ENCODE results near the gene ACRV1.
"Not testable (repeated sequence)": the region's sequence is repeated elsewhere in the genome, so short reads cannot be mapped to it uniquely, and the experiment has no call there.

ACRV1 gene, protein sequence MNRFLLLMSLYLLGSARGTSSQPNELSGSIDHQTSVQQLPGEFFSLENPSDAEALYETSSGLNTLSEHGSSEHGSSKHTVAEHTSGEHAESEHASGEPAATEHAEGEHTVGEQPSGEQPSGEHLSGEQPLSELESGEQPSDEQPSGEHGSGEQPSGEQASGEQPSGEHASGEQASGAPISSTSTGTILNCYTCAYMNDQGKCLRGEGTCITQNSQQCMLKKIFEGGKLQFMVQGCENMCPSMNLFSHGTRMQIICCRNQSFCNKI

DNA sequence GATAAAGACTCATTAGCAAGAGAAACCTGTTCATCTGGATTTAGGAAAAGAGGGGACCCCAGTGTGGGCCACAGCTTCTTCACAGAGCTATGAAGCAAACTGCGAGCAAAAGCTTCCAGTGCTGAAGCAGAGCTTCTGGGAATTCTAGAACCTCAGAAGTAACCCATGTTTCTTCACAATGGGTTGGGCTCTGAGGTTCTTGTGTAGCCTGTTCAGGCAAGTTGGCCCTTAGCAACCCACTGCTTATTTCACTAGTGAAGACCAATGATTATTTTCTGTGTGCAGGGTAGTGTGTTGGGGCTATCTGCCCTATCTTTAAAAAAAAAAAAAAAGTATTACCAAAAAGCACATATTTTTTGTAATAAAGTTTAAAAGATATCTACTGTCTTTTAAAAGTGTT lies at the start of gene ACRV1:
ACRV1 (minus strand) TSS at position 101 of the 400 bp plus-strand sequence; CDS start at position 34, 67 bp downstream.
- DNase-seq: no peak

DNA sequence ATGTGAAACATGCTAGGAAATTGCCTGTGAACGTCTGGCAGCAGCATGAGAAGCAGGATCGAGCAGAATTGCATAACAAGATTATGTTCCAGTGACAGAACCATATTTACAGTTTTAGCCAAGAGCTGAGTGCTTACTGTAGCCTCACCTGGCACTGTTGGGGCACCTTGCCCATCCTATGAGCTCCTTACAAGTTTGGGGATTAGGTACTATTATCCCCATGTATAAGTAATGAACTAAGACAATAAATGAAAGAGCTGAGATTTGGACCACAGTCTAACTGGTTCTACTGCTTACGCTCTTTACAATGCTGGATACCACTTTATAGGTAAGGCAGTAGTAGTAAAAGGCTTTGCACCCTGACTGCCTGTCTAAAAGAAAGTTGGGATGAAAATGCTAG lies 48.3 kb upstream of the ACRV1 start:
- no peak for DNase-seq

DNA sequence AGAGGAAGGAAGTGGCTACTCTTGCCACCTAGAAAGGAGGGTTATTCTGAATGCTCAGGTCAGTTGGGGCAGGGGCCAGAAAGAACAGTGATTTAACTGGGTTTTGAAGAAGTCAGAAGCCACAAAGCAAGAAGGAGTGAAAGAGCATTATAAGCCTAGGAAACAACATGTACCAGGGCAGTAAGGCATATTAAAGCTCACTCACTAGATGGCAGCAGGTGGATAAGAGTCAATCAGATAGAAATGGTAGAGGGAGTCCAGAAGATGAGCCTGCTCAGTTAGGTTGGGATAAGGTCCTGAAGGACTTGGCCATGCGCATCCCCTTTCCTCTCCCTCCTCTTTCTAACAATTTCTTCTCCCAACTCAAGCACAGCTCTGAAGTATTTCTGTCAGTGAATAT lies 43.5 kb upstream of the ACRV1 start:
- no peak for DNase-seq

DNA sequence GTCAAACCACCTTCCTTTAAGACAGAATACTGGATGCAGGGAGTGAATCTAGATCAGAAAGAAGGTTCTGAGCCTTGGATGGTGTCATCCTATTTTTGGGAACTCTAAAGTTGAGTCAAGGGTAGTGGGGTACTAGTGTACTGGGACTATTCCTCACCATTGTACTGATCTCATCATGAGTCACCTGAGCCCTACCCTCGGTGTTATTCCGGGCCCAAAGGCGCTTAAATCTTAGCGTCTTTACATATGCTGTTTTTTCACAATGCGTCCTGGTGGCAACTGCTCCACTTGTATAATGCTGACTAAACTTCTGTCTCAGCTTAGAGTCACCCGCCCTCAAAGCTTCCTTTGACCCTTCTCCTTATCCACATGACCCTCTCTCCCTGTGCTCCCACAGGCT lies 40.1 kb upstream of the ACRV1 start:
- no peak for DNase-seq

DNA sequence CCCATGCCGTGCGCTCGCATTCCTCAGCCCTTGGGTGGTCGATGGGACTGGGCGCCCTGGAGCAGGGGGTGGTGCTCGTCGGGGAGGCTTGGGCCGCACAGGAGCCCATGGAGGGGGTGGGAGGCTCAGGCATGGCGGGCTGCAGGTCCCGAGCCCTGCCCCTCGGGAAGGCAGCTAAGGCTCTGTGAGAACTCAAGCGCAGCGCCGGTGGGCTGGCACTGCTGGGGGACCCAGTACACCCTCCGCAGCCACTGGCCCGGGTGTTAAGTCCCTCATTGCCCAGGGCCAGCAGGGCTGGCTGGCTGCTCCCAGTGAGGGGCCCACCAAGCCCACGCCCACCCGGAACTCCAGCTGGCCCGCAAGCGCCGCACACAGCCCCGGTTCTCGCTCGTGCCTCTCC lies 24.0 kb upstream of the ACRV1 start:
- not testable (repeated sequence) for DNase-seq

DNA sequence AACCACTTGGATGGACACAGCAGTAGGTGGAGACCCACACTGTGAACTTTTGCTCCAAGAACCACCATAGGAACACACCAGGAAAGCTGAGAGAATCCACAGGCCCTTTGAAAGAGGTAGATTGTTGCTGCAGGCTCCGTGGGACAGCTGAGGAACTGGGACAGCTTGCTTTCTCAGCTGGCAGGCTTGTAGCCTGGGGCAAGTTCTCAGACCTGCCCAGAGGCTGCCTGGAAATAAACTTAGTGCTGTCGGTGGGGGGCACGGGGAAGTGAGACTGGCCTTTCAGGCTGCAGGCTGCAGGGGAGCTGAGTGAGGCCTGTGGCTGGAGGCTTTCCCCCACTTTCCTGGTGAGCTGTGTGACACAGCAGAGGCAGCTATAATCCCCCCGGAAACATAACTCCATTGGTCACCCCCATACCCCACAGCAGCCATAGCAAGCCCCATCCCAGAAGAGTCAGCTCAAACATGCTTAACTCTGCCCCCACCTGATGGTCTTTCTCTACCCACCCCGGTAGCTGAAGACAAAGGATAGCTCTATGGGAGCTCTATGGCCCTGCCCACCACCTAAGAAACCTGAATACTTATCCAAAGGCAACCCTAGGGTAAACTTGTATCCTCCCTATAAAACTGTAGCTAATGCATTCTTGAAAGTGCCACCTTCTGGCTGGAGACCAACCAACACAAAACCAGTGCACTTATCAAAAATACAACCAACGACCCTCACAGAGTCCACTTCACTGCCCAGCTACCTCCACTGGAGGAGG lies 21.4 kb upstream of the ACRV1 start:
- DNase-seq: peak; percentile 5

DNA sequence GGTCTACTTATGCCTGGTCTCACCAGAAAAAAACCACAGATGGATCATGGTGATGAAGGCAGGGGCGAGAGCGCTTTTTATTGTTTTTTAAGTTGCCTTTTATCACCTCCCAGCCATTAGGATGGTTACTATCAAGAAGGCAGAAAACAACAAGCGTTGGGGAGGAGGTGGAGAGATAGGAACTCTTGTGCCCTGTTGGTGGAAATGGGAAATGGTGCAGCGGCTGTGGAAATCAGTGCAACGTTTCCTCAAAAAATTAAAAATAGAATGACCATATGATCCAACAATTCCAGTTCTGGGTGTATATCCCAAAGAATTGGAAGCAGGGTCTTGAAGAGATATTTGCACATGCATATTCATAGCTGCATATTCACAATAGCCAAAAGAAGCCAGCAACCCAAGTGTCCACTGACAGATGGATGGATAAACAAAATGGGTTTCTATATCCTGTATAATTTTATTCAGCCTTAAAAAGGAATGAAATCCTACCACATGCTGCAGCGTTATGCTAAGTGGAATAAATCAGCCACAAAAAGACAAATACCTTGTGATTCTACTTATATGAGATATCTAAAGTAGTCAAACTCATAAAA lies 20.5 kb upstream of the ACRV1 start:
- no peak for DNase-seq

DNA sequence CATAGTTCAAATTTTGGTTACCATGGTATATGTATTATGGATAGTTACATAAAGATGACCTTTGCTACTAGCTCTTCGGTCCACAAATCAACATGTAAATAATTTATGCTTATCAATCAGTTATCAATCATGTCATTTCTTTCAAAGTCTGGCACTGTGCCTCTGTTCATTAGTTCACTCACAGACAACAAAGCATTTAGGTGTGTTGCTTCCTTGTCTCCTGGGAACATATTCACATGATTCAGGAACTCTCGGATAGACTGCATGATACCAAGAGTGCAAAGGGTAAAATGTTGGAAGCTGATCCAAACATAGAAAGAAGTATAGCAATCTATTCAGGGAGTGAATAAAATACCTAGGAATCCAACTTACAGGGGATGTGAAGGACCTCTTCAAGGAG lies 14.3 kb upstream of the ACRV1 start:
- DNase-seq: no peak

DNA sequence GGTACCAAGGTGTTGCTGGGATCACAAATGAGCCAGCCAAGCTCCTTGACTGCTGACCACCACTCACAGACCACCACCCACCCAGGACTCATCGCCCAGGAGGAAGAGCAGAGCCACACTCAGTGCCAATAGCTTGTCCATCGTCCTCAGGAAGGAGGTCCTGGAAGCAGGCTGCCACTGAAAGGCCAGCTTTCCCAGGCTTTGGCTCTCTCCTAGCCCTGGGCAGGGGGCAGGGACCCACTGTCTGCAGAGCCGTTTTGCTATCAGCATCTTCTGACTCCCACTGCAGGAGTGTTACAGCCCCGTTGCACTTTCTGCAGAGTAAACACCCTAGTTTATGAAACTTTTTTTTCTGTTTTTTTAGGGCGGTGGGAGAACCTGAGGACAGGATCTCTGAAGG lies 12.2 kb upstream of the ACRV1 start:
- DNase-seq: no peak

DNA sequence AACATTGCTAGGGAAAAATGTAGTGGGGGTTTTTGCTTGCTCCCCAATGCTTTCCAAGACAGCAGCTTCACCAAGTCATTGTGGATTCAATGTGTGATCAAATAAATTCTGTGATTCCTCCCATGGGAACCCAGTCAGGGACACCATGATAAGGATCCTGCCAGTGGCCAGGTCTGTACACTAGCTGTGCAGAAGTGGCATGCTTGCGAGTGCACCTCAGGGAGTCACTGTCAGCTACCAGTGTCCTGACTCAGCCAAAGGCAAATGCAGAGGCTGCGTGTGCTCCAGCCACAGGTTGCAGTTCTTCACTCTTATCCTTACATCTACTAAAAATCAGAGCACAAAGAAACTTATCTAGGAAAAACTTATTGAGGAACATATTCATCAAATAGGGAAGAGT lies 9.4 kb upstream of the ACRV1 start:
- no peak for DNase-seq

DNA sequence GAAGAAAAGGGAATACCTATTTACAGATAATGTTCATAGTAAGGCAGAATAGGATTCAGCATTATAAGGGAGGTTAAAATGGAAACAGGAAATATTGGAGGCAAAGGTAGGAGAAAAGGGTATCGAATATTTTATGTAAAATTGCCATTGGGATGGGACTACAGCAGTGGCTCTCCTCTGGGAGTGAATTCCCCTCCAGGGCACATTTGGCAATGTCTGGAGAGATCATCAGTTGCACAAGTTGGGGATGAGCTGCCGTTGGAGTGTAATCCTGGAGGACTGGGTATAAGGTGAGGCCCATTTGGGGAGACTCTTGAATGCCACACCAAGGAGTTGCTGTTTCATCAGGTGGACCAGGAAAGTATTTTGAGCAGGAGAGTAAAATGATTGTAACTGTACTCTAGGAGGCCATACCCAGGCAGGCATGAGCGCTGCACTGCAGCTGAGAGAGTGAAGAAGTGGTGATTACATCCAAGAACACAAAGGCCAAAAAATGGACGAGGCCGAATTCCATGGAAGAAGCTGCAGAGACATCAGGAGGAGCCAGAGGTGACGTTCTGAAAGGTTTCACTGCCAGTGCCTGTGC lies 8.7 kb upstream of the ACRV1 start:
- DNase-seq: no peak

DNA sequence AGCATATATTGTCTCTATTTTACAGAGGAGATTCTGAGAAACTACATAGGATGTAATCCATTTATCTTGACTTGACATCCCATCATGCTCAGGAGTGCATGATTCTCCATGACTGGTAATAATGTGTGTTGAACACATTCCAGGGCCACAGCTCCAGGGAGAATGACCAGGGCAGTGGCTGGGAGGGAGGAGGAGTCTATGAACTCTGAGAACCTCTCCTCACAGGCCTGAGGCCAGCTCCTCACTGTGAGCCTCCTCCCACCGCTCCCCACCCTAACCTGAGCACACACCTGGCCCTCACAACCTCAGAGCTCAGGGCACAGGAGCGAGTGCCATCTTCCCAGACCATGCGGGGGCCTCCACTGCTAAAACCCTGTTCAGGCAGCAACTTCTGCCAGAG lies 8.0 kb upstream of the ACRV1 start:
- no peak for DNase-seq

DNA sequence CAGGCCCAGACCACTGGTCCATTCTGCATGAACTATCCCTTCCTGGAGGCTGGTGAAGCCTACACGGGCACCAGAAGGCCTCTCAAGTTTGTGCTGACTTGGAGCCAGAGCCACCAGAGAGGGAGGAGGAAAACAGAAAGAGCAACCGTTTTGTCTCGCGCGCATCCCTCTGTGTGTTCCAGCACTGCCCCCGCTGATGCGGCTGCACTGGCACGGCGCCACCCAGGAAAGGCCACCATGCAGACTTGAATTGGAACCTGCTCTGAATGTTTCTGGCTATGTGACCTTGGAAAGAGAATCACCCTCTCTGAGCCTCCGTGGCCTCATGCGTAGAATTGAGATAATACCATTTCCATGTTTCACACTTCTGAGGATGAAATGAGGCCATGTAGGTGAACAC lies 7.4 kb upstream of the ACRV1 start:
- DNase-seq: no peak

DNA sequence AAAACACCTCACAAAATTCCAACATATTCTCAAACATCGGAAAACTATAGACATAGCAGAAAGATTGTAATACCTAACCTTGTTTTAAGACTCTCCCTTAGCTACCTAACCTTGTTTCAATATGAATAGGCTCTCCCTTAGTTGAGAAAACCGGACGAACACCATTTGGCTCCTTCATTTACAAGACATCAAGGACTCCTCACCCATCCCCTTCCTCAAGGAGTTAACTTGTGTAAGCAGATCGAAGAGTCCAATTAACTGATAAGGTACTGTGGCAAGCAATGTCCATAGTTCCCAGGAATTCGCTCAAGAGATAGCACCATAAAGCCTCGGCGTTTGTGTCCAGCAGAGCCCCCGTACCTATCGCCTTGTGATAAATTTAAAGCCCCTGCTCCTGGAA lies 4.6 kb upstream of the ACRV1 start:
- no peak for DNase-seq

DNA sequence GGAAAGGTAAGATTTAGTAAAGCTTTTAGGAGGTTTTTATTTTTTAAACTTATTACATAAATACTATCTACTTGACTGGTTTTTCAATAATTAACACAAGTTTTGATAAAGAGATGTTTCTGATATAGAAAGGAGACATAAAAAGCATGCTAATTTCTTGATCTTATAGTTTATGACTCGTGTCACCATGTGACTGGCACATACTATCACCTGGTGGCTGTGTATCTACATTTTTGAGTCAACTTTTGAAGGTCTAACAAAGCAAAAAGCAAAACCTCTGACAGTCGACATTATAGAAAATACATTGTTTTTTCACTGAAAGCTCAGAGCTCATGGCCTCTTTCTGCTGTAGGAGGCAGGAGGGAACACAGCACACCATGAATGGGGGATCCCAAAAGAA lies 810 bp downstream of the ACRV1 start:
- DNase-seq: no peak

DNA sequence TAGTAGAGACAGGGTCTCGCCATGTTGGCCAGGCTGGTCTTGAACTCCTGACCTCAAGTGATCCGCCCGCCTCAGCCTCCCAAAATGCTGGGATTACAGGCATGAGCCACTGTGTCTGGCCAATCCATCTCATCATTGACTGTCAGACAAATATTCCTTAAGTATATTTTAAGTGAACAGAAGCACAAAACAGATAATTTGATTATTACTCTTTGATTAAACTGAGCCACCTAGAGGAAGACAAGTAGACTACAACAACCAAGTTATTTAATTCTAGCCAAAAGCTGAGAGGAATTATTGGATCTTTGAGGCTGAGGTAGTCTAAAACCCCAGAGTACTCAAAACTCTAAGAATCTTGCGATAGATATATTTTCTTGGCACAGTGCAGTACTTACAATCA lies 1.2 kb downstream of the ACRV1 start:
- DNase-seq: no peak

DNA sequence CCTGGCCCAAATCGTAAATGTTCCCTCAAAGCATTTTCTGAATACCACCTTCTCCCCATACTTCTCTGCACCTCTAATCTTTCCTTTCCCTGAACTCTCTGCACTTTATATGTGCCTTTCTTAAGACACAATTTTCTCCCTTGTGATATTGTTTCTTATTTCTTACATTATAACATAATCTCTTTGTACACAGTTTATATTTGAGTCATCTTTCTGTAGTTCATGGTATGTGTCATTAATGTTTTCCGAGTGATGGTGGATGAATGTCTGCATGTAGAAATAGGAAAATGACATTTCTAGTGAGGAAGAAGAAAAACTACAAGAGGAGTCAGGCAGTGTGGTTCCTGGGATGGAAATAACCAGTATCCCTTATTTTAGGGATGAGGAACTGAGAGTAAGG lies 5.5 kb downstream of the ACRV1 start:
- DNase-seq: no peak

DNA sequence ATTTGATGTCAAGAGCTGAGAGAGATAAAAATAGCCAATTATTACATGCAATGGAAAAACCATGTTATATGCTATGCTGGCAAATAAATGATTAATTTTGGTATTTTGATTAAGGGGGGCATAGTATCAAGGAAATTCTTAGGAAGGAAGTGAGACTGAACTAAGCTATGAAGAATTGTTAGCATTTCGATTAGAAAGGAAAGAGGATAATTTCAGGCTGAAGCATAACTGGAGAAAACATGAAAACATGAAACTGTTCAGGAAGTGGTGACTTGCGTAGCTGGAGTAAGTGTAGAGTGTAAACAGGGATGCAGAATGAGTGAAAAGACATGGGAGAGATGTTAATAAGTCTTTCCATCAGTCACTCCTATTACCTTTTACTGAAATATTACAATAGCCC lies 6.4 kb downstream of the ACRV1 start:
- DNase-seq: no peak

DNA sequence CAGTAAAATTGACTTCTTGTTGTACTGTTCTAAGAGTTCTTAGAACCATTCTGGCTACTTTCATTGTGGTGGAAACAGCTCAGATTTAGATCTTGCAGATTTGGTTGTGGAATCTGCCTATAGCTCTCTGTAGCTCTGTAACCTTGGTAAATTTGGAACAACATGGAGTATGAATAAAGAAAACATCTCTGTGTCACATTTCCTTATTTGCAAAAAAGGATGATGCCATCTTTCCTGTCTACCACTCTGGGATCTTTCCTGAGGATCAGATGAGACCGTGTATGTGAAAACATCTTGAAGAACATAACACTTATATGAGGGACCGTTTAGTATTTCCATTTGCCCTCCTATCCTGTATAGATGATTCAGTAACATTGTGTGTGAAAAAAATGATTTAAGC lies 9.1 kb downstream of the ACRV1 start:
- no peak for DNase-seq

DNA sequence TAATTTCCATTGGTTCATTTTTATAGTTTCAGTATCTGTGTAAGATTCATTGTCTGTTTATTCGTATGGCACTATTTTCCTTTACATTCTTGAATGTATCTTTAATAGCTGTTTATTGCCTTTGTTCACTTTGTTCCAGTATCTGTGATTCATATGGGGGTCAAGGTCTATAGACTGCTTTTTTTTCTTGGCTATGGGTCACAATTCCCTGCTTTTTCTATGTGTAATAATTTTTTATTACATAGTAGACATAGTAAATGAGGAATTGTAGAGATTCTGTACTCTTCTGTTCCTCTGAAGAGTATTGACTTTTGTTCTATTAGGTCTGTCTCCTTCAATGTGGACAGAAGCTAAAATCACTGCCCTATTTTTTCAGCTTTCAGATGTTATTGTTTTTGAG lies 10.5 kb downstream of the ACRV1 start:
- DNase-seq: no peak

DNA sequence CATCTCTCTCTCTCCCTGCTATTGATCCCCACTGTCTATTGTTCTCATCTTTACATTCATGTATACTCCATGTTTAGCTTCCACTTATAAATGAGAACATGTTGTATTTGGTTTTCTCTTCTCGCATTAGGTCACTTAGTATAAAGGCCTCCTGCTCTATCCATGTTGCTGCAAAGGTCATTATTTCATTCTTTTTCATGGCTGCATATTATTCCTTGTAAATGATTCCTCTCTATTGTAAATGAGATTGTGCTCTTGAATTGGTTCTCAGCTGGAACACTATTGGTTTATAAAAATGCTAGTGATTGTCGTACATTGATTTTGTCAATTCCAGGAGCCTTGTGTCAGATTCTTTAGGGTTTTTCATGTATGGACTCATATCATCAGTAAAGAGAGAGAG lies 13.5 kb downstream of the ACRV1 start:
- no peak for DNase-seq

DNA sequence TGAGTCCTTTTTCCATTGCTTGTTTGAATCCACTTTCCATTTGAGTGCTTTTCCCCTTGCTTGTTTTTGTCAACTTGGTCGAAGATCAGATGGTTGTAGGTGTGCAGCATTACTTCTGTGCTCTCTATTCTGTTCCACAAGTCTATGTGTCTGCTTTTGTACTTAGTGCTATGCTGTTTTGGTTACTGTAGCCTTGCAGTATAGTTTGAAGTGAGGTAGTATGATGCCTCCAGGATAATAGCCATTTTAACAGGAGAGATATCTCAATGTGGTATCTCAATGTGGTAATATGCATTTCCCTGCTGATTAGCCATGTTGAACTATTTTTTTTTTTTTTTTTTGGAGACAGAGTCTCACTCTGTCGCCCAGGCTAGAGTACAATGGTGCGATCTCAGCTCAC lies 16.7 kb downstream of the ACRV1 start:
- DNase-seq: no peak

DNA sequence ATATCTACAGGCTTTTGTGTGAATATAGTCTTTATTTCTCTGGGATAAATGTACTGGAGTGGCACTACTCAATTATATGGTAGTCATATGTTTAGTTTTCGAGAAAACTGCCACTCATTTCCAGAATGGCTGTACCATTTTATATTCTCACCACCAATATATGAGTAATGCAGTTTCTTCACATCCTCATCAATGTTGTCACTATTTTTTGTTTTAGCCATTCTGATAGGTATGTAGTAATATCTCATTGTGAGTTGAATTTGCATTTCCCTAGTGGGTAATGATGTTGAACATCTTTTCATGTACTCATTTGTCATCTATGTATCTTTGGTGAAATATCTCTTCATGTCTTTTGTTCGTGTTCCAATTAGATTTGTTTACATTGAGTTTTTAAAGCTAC lies 18.0 kb downstream of the ACRV1 start:
- no peak for DNase-seq

All from eye (tissue), 1 donor.